ENCODE results near the gene SLC35F3. TPM values are rescaled to one million over a fixed set of nuclear protein-coding genes. Genes with fewer than 3 reads are reported as not detected.

Gene SLC35F3
- total and polyA plus RNA-seq, 2 experiments from 2014 or later: 1.0 to 3.2 TPM

DNA sequence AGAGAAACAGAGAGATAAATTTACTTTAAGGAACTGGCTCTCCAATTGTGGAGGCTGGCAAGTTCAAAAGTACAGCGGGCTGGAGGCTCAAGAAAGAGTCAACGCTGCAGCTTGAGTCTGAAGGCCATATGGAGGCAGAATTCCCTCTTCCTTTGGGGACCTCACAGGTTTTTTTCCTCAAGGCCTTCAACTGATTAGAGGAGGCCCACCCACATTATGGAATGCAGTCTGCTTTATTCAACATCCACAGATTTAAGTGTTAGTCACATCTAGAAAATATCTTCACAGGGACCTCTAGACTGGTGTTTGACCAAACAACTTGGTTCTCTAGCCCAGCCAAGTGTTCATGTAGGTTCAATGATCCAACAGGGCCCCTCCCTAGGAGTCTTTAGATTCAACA lies 117.8 kb downstream of the SLC35F3 start (continued):
- TF ChIP-seq, protein P1, sequence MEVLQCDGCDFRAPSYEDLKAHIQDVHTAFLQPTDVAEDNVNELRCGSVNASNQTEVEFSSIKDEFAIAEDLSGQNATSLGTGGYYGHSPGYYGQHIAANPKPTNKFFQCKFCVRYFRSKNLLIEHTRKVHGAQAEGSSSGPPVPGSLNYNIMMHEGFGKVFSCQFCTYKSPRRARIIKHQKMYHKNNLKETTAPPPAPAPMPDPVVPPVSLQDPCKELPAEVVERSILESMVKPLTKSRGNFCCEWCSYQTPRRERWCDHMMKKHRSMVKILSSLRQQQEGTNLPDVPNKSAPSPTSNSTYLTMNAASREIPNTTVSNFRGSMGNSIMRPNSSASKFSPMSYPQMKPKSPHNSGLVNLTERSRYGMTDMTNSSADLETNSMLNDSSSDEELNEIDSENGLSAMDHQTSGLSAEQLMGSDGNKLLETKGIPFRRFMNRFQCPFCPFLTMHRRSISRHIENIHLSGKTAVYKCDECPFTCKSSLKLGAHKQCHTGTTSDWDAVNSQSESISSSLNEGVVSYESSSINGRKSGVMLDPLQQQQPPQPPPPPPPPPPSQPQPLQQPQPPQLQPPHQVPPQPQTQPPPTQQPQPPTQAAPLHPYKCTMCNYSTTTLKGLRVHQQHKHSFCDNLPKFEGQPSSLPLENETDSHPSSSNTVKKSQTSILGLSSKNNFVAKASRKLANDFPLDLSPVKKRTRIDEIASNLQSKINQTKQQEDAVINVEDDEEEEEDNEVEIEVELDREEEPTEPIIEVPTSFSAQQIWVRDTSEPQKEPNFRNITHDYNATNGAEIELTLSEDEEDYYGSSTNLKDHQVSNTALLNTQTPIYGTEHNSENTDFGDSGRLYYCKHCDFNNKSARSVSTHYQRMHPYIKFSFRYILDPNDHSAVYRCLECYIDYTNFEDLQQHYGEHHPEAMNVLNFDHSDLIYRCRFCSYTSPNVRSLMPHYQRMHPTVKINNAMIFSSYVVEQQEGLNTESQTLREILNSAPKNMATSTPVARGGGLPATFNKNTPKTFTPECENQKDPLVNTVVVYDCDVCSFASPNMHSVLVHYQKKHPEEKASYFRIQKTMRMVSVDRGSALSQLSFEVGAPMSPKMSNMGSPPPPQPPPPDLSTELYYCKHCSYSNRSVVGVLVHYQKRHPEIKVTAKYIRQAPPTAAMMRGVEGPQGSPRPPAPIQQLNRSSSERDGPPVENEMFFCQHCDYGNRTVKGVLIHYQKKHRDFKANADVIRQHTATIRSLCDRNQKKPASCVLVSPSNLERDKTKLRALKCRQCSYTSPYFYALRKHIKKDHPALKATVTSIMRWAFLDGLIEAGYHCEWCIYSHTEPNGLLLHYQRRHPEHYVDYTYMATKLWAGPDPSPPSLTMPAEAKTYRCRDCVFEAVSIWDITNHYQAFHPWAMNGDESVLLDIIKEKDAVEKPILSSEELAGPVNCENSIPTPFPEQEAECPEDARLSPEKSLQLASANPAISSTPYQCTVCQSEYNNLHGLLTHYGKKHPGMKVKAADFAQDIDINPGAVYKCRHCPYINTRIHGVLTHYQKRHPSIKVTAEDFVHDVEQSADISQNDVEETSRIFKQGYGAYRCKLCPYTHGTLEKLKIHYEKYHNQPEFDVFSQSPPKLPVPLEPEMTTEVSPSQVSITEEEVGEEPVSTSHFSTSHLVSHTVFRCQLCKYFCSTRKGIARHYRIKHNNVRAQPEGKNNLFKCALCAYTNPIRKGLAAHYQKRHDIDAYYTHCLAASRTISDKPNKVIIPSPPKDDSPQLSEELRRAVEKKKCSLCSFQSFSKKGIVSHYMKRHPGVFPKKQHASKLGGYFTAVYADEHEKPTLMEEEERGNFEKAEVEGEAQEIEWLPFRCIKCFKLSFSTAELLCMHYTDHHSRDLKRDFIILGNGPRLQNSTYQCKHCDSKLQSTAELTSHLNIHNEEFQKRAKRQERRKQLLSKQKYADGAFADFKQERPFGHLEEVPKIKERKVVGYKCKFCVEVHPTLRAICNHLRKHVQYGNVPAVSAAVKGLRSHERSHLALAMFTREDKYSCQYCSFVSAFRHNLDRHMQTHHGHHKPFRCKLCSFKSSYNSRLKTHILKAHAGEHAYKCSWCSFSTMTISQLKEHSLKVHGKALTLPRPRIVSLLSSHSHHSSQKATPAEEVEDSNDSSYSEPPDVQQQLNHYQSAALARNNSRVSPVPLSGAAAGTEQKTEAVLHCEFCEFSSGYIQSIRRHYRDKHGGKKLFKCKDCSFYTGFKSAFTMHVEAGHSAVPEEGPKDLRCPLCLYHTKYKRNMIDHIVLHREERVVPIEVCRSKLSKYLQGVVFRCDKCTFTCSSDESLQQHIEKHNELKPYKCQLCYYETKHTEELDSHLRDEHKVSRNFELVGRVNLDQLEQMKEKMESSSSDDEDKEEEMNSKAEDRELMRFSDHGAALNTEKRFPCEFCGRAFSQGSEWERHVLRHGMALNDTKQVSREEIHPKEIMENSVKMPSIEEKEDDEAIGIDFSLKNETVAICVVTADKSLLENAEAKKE (CRISPR knock-in tag; IDR thresholded peaks at IDR 0.05): no peak
- TF ChIP-seq JUNB (IDR thresholded peaks at IDR 0.05; ENCODE audit: unreplicated experiment) (no peak), STAT1 (IDR thresholded peaks at IDR 0.05; ENCODE audit: unreplicated experiment) (no peak)
- TF ChIP-seq, protein P2, sequence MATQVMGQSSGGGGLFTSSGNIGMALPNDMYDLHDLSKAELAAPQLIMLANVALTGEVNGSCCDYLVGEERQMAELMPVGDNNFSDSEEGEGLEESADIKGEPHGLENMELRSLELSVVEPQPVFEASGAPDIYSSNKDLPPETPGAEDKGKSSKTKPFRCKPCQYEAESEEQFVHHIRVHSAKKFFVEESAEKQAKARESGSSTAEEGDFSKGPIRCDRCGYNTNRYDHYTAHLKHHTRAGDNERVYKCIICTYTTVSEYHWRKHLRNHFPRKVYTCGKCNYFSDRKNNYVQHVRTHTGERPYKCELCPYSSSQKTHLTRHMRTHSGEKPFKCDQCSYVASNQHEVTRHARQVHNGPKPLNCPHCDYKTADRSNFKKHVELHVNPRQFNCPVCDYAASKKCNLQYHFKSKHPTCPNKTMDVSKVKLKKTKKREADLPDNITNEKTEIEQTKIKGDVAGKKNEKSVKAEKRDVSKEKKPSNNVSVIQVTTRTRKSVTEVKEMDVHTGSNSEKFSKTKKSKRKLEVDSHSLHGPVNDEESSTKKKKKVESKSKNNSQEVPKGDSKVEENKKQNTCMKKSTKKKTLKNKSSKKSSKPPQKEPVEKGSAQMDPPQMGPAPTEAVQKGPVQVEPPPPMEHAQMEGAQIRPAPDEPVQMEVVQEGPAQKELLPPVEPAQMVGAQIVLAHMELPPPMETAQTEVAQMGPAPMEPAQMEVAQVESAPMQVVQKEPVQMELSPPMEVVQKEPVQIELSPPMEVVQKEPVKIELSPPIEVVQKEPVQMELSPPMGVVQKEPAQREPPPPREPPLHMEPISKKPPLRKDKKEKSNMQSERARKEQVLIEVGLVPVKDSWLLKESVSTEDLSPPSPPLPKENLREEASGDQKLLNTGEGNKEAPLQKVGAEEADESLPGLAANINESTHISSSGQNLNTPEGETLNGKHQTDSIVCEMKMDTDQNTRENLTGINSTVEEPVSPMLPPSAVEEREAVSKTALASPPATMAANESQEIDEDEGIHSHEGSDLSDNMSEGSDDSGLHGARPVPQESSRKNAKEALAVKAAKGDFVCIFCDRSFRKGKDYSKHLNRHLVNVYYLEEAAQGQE (IDR thresholded peaks at IDR 0.05; ENCODE audit: unreplicated experiment): no peak

DNA sequence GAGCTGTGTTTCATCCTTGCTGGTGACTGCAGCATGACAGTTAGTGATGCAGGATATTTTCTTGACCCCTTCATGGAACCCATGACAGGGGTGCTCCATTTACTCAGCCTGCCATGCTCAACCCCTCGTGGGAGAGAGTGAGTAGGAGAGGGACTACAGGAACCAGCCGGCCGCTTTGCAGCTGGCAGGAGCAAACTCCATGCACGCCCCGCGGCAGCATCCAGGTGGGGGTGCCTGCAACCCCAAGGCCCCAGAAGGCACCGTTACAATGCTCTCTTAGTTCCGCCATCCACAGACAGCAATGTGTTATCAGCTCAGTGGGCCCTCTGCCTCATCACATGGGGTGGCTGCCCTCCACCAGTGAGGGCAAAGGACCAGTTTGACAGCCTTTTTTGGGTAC lies 135.1 kb downstream of the SLC35F3 start:
- no peaks in the 10 kb centered on the region for H3F3A ChIP-seq (replicated peaks; ENCODE audit: low read depth)
- H3K4me1 ChIP-seq (ENCODE audit: insufficient read depth): no peaks in the 10 kb centered on the region
- ATAC-seq (no peak), DNase-seq (ENCODE audit: low spot score) (no peak)
- no peak overlapping the region for H3K4me3 Mint-ChIP-seq
- H3K9me2 ChIP-seq (ENCODE audit: insufficient read depth): 0 out of 2 replicates have a peak, but pooled peaks cover 4% of the 10 kb centered on the region
- H3K27ac ChIP-seq (ENCODE audit: low read depth): no peak overlapping the region
- H3K27me3 Mint-ChIP-seq (ENCODE audit: insufficient read depth, low read depth, poor library complexity): no peaks in the 10 kb centered on the region
- H3K27me3 ChIP-seq (ENCODE audit: insufficient read depth): no peaks in the 10 kb centered on the region
- H3K79me2 ChIP-seq (replicated peaks; ENCODE audit: insufficient read depth): no peaks in the 10 kb centered on the region
- peaks cover 8% of the 10 kb centered on the region; the same call in 2 of the 3 replicates for H3K9me3 Mint-ChIP-seq
- peaks cover 4% of the 10 kb centered on the region; the same call in 1 of the 3 replicates for H3K36me3 Mint-ChIP-seq (ENCODE audit: low read depth)
- H3K36me3 ChIP-seq (ENCODE audit: insufficient read depth): no peaks in the 10 kb centered on the region
- no peaks in the 10 kb centered on the region for H3K4me1 Mint-ChIP-seq
- H4K20me1 ChIP-seq (replicated peaks; ENCODE audit: insufficient read depth): no peaks in the 10 kb centered on the region
- no peak overlapping the region for H3K4me2 ChIP-seq
- no peak overlapping the region for H3K27ac Mint-ChIP-seq
- no peak overlapping the region for H3K4me3 ChIP-seq
- H2AFZ ChIP-seq: no peak overlapping the region; the same call in 1 of the 2 replicates
- TF ChIP-seq STAT1 (IDR thresholded peaks at IDR 0.05; ENCODE audit: unreplicated experiment): no peak
- TF ChIP-seq ZNF331 (CRISPR knock-in tag; IDR thresholded peaks at IDR 0.05; ENCODE audit: low read depth): no peak
- TF ChIP-seq, protein P2 (IDR thresholded peaks at IDR 0.05; ENCODE audit: unreplicated experiment): no peak
- no peak for TF ChIP-seq EZH2phosphoT487 (IDR thresholded peaks at IDR 0.05; ENCODE audit: unreplicated experiment)
- TF ChIP-seq, protein P3, sequence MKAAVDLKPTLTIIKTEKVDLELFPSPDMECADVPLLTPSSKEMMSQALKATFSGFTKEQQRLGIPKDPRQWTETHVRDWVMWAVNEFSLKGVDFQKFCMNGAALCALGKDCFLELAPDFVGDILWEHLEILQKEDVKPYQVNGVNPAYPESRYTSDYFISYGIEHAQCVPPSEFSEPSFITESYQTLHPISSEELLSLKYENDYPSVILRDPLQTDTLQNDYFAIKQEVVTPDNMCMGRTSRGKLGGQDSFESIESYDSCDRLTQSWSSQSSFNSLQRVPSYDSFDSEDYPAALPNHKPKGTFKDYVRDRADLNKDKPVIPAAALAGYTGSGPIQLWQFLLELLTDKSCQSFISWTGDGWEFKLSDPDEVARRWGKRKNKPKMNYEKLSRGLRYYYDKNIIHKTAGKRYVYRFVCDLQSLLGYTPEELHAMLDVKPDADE (IDR thresholded peaks at IDR 0.05): no peak
- TF ChIP-seq POLR2AphosphoS5 (IDR thresholded peaks at IDR 0.05; ENCODE audit: low read depth): no peak
